GM04503 (cell line): ENCODE data around the gene CCDC85C.

Experiments
- DNase-seq: peaks from one replicate; pipeline ENCODE4 v3.0.0-alpha.2; 2012; ENCODE audit warnings: low read depth

Gene CCDC85C

GRCh38 chr14:99556134-99556791, 47.7 kb downstream of the CCDC85C start:
- DNase-seq, result no peak

GRCh38 chr14:99554757-99555531, 49.1 kb downstream of the CCDC85C start:
- no peak for DNase-seq

- no peak for DNase-seq
These were observed 49.8 kb downstream of the CCDC85C start for GRCh38 chr14:99554184-99554583.

GRCh38 chr14:99552572-99553216, 51.3 kb downstream of the CCDC85C start:
- DNase-seq, result no peak

- DNase-seq, result no peak
These were observed 51.9 kb downstream of the CCDC85C start for GRCh38 chr14:99552021-99552553.

- no peak for DNase-seq
These were observed 52.7 kb downstream of the CCDC85C start for GRCh38 chr14:99551034-99551922.

GRCh38 chr14:99550387-99550992, 53.5 kb downstream of the CCDC85C start:
- DNase-seq, result no peak

- no peak for DNase-seq
These were observed 54.3 kb downstream of the CCDC85C start for GRCh38 chr14:99549684-99550083.

- DNase-seq, result no peak
These were observed 55.0 kb downstream of the CCDC85C start for GRCh38 chr14:99548871-99549515.

GRCh38 chr14:99548255-99548654, 55.8 kb downstream of the CCDC85C start:
- no peak for DNase-seq

- no peak for DNase-seq
These were observed 57.6 kb downstream of the CCDC85C start for GRCh38 chr14:99546234-99546879.

GRCh38 chr14:99545586-99545985, 58.4 kb downstream of the CCDC85C start:
- DNase-seq, result no peak

GRCh38 chr14:99544991-99545390, 59.0 kb downstream of the CCDC85C start:
- no peak for DNase-seq

GRCh38 chr14:99543985-99544384, 60.0 kb downstream of the CCDC85C start:
- no peak for DNase-seq

- DNase-seq, result no peak
These were observed 60.6 kb downstream of the CCDC85C start for GRCh38 chr14:99543370-99543769.

- no peak for DNase-seq
These were observed 61.4 kb downstream of the CCDC85C start for GRCh38 chr14:99542566-99542965.

GRCh38 chr14:99541677-99542470, 62.1 kb downstream of the CCDC85C start:
- DNase-seq, result no peak

- DNase-seq, result no peak
These were observed 62.8 kb downstream of the CCDC85C start for GRCh38 chr14:99541211-99541610.

GRCh38 chr14:99540196-99541032, 63.6 kb downstream of the CCDC85C start:
- DNase-seq, result no peak
